BLaER1 treated with 17β-estradiol and CSF1 and Interleukin-3, amounts not matched to agents 10 nM and 100 nM (cell line): ENCODE measurements around the gene PCDH9.

Experiments used
- H3K27ac ChIP-seq, 11 experiments: shearing (Covaris generic); formaldehyde crosslinking; 2 replicates each; pipeline ENCODE4 v1.8.1; 2022
- H3K27me3 ChIP-seq, 11 experiments: shearing (Covaris generic); formaldehyde crosslinking; 2 replicates each; pipeline ENCODE4 v1.8.1; 2022
- H3K36me3 ChIP-seq, 11 experiments: shearing (Covaris generic); formaldehyde crosslinking; 2 replicates each; pipeline ENCODE4 v1.8.1; 2022
- H3K4me1 ChIP-seq, 10 experiments: shearing (Covaris generic); formaldehyde crosslinking; 2 replicates each; pipeline ENCODE4 v1.8.1; 2022
- H3K4me2 ChIP-seq, 11 experiments: shearing (Covaris generic); formaldehyde crosslinking; 2 replicates each; pipeline ENCODE4 v1.8.1; 2022
- H3K4me3 ChIP-seq, 10 experiments: shearing (Covaris generic); formaldehyde crosslinking; 2 replicates each; pipeline ENCODE4 v1.8.1; 2022
- H3K9ac ChIP-seq, 11 experiments: shearing (Covaris generic); formaldehyde crosslinking; 2 replicates each; pipeline ENCODE4 v1.8.1; 2022
- H3K9me3 ChIP-seq, 11 experiments: shearing (Covaris generic); formaldehyde crosslinking; replicated peaks in 1 of 11; 2 replicates each; pipeline ENCODE4 v1.8.1; 2022
- H4K20me1 ChIP-seq, 11 experiments: shearing (Covaris generic); formaldehyde crosslinking; 2 replicates each; pipeline ENCODE4 v1.8.1; 2022
- Cebpa-rat ChIP-seq, 11 experiments: shearing (Covaris generic); IDR thresholded peaks; 2 replicates each; pipeline ENCODE4 v1.8.1; 2022

PCDH9 gene

GRCh38 chr13:66459634-66460033 is 770.5 kb downstream of the PCDH9 start:
- no peak overlapping the region for H3K4me2 ChIP-seq
- H3K36me3 ChIP-seq, result no peaks in the 10 kb centered on the region
- no peak overlapping the region for H3K9ac ChIP-seq
- H3K9me3 ChIP-seq, result no peaks in the 10 kb centered on the region
- H4K20me1 ChIP-seq, result no peaks in the 10 kb centered on the region
- no peak overlapping the region for H3K27ac ChIP-seq
- H3K4me3 ChIP-seq, result no peak overlapping the region
- TF ChIP-seq Cebpa-rat (IDR thresholded peaks at IDR 0.05), result no peak
- no peaks in the 10 kb centered on the region for H3K27me3 ChIP-seq
- H3K4me1 ChIP-seq, result no peaks in the 10 kb centered on the region

GRCh38 chr13:66459143-66459542 is 771.0 kb downstream of the PCDH9 start:
- no peak for TF ChIP-seq Cebpa-rat (IDR thresholded peaks at IDR 0.05)
- Histone ChIP-seq H3K4me2 (no peak overlapping the region), H4K20me1 (no peaks in the 10 kb centered on the region)

GRCh38 chr13:66446413-66446812 is 783.7 kb downstream of the PCDH9 start:
- no peaks in the 10 kb centered on the region for H4K20me1 ChIP-seq
- no peaks in the 10 kb centered on the region for H3K9me3 ChIP-seq
- no peak for TF ChIP-seq Cebpa-rat (IDR thresholded peaks at IDR 0.05)

More at GRCh38 chr13:66459143-66459542, 771.0 kb downstream of the PCDH9 start:
- no peak overlapping the region for H3K27ac ChIP-seq
- no peaks in the 10 kb centered on the region for H3K36me3 ChIP-seq
- no peaks in the 10 kb centered on the region for H3K9me3 ChIP-seq
- no peaks in the 10 kb centered on the region for H3K4me1 ChIP-seq
- H3K27me3 ChIP-seq, result no peaks in the 10 kb centered on the region
- no peak overlapping the region for H3K4me3 ChIP-seq
- no peak overlapping the region for H3K9ac ChIP-seq

GRCh38 chr13:66443926-66444325 is 786.2 kb downstream of the PCDH9 start:
- no peak overlapping the region for H3K4me2 ChIP-seq
- H3K9ac ChIP-seq, result no peak overlapping the region
- no peak for TF ChIP-seq Cebpa-rat (IDR thresholded peaks at IDR 0.05)
- H3K27ac ChIP-seq, result no peak overlapping the region
- H3K4me3 ChIP-seq, result no peak overlapping the region
- H3K27me3 ChIP-seq, result no peaks in the 10 kb centered on the region
- no peaks in the 10 kb centered on the region for H3K4me1 ChIP-seq
- H3K9me3 ChIP-seq, result no peaks in the 10 kb centered on the region
- no peaks in the 10 kb centered on the region for H4K20me1 ChIP-seq
- no peaks in the 10 kb centered on the region for H3K36me3 ChIP-seq

More at GRCh38 chr13:66446413-66446812, 783.7 kb downstream of the PCDH9 start:
- Histone ChIP-seq H3K36me3 (no peaks in the 10 kb centered on the region), H3K4me1 (no peaks in the 10 kb centered on the region), H3K9ac (no peak overlapping the region), H3K27ac (no peak overlapping the region), H3K27me3 (no peaks in the 10 kb centered on the region), H3K4me2 (no peak overlapping the region), H3K4me3 (no peak overlapping the region)

- no peak overlapping the region for H3K4me2 ChIP-seq
- no peak overlapping the region for H3K4me3 ChIP-seq
- no peaks in the 10 kb centered on the region for H3K4me1 ChIP-seq
- TF ChIP-seq Cebpa-rat (IDR thresholded peaks at IDR 0.05), result no peak
- H3K9me3 ChIP-seq, result no peaks in the 10 kb centered on the region
- no peak overlapping the region for H3K27ac ChIP-seq
- H3K36me3 ChIP-seq, result no peaks in the 10 kb centered on the region
- H4K20me1 ChIP-seq, result no peaks in the 10 kb centered on the region
- H3K9ac ChIP-seq, result no peak overlapping the region
- H3K27me3 ChIP-seq, result no peaks in the 10 kb centered on the region
Observed at GRCh38 chr13:66440938-66441337, 789.2 kb downstream of the PCDH9 start.

GRCh38 chr13:66430728-66431127 is 799.4 kb downstream of the PCDH9 start:
- no peak overlapping the region for H3K9ac ChIP-seq
- H3K27me3 ChIP-seq, result no peaks in the 10 kb centered on the region

GRCh38 chr13:66430269-66430668 is 799.9 kb downstream of the PCDH9 start:
- no peak overlapping the region for H3K4me3 ChIP-seq
- H3K4me1 ChIP-seq, result no peaks in the 10 kb centered on the region

More at GRCh38 chr13:66430728-66431127, 799.4 kb downstream of the PCDH9 start:
- Histone ChIP-seq H3K4me3 (no peak overlapping the region), H3K36me3 (no peaks in the 10 kb centered on the region), H3K4me2 (no peak overlapping the region), H4K20me1 (no peaks in the 10 kb centered on the region), H3K27ac (no peak overlapping the region), H3K9me3 (no peaks in the 10 kb centered on the region), H3K4me1 (no peaks in the 10 kb centered on the region)
- no peak for TF ChIP-seq Cebpa-rat (IDR thresholded peaks at IDR 0.05)

GRCh38 chr13:66429156-66429555 is 801.0 kb downstream of the PCDH9 start:
- H3K4me2 ChIP-seq, result no peak overlapping the region
- TF ChIP-seq Cebpa-rat (IDR thresholded peaks at IDR 0.05), result no peak
- H4K20me1 ChIP-seq, result no peaks in the 10 kb centered on the region
- no peak overlapping the region for H3K4me3 ChIP-seq
- no peaks in the 10 kb centered on the region for H3K27me3 ChIP-seq
- no peak overlapping the region for H3K27ac ChIP-seq
- H3K4me1 ChIP-seq, result no peaks in the 10 kb centered on the region
- H3K9me3 ChIP-seq, result no peaks in the 10 kb centered on the region
- H3K36me3 ChIP-seq, result no peaks in the 10 kb centered on the region
- no peak overlapping the region for H3K9ac ChIP-seq

More at GRCh38 chr13:66430269-66430668, 799.9 kb downstream of the PCDH9 start:
- no peaks in the 10 kb centered on the region for H3K36me3 ChIP-seq
- no peaks in the 10 kb centered on the region for H4K20me1 ChIP-seq
- no peaks in the 10 kb centered on the region for H3K27me3 ChIP-seq
- no peak overlapping the region for H3K4me2 ChIP-seq
- H3K9me3 ChIP-seq, result no peaks in the 10 kb centered on the region
- no peak overlapping the region for H3K9ac ChIP-seq
- TF ChIP-seq Cebpa-rat (IDR thresholded peaks at IDR 0.05), result no peak
- H3K27ac ChIP-seq, result no peak overlapping the region

GRCh38 chr13:66427458-66427861 is 802.7 kb downstream of the PCDH9 start:
- no peak for TF ChIP-seq Cebpa-rat (IDR thresholded peaks at IDR 0.05)
- H4K20me1 ChIP-seq, result no peaks in the 10 kb centered on the region
- no peak overlapping the region for H3K4me3 ChIP-seq
- H3K9ac ChIP-seq, result no peak overlapping the region
- H3K27me3 ChIP-seq, result no peaks in the 10 kb centered on the region
- H3K9me3 ChIP-seq, result no peaks in the 10 kb centered on the region
- H3K4me2 ChIP-seq, result no peak overlapping the region
- no peak overlapping the region for H3K27ac ChIP-seq
- H3K4me1 ChIP-seq, result no peaks in the 10 kb centered on the region
- no peaks in the 10 kb centered on the region for H3K36me3 ChIP-seq

GRCh38 chr13:66425741-66426140 is 804.4 kb downstream of the PCDH9 start:
- no peak overlapping the region for H3K4me2 ChIP-seq
- no peaks in the 10 kb centered on the region for H3K4me1 ChIP-seq
- no peak overlapping the region for H3K27ac ChIP-seq
- no peaks in the 10 kb centered on the region for H3K36me3 ChIP-seq
- peaks cover under 1 to 14% (median 9%) of the 10 kb centered on the region in 11 experiments; a peak in 14 of 22 replicates for H3K9me3 ChIP-seq
- TF ChIP-seq Cebpa-rat (IDR thresholded peaks at IDR 0.05), result no peak
- no peaks in the 10 kb centered on the region for H3K27me3 ChIP-seq
- H3K4me3 ChIP-seq, result no peak overlapping the region
- H4K20me1 ChIP-seq, result no peaks in the 10 kb centered on the region
- no peak overlapping the region for H3K9ac ChIP-seq
